K562 (cell line): ENCODE data around the gene C1QC.

ENCODE experiments used
- AFF4 ChIP-seq: sonication (generic); formaldehyde crosslinking; IDR thresholded peaks from 2 replicates; pipeline ENCODE4 v1.8.0; 2023; ENCODE audit warnings: mild to moderate bottlenecking, missing genetic modification reagents
- MCM7 ChIP-seq, 2 experiments: fragments of 450-650 bp; IDR thresholded peaks; 2 replicates each; pipeline ENCODE4 v1.6.1; 2016 to 2018
- MYC ChIP-seq, 2 experiments: fragments of 250-450 bp in 1 of 2; sonication (Bioruptor Pico) in 1 of 2; IDR thresholded peaks; 2 replicates each; pipeline versions ENCODE4 v1.5.1 to v1.6.1; 2012 to 2021; ENCODE audit warnings: low read depth in 2 of 2, borderline replicate concordance in 1 of 2, improper control_type of control experiment in 1 of 2, low read length in 1 of 2, mild to moderate bottlenecking in 1 of 2, moderate library complexity in 1 of 2
- NR1H2 ChIP-seq: sonication (generic); formaldehyde crosslinking; IDR thresholded peaks from 2 replicates; pipeline ENCODE4 v1.4.0; 2020; ENCODE audit warnings: mild to moderate bottlenecking, missing genetic modification reagents
- NR2C2 ChIP-seq, 2 experiments: fragments of 200-800 bp in 1 of 2; sonication (Bioruptor generic) in 1 of 2; sonication (generic) in 1 of 2; formaldehyde crosslinking in 1 of 2; IDR thresholded peaks; 2 replicates each; pipeline versions ENCODE4 v1.6.1 to v1.8.0; 2016 to 2022; ENCODE audit warnings: mild to moderate bottlenecking in 1 of 2, missing compliant biosample characterization in 1 of 2, missing genetic modification characterization in 1 of 2, missing genetic modification reagents in 1 of 2
- POLR2A ChIP-seq: fragments of 450-650 bp; conservative IDR thresholded peaks from 2 replicates; pipeline ENCODE4 v1.6.1; 2016
- TAF1 ChIP-seq: IDR thresholded peaks from 2 replicates; pipeline ENCODE4 v1.6.1; 2011; ENCODE audit warnings: mild to moderate bottlenecking, low read length, moderate library complexity; ENCODE audit not compliant: insufficient read depth, control insufficient read depth, severe bottlenecking; ENCODE audit errors: extremely low read depth
- USF2 ChIP-seq: sonication (generic); formaldehyde crosslinking; IDR thresholded peaks from 2 replicates; pipeline ENCODE4 v1.5.0; 2020; ENCODE audit warnings: missing genetic modification reagents
- ZNF140 ChIP-seq: fragments of 250-450 bp; sonication (Bioruptor Pico); IDR thresholded peaks from 2 replicates; pipeline ENCODE4 v1.8.0; 2021; ENCODE audit warnings: moderate library complexity, mild to moderate bottlenecking, inconsistent platforms
- ZNF239 ChIP-seq: fragments of 250-450 bp; sonication (Bioruptor Pico); IDR thresholded peaks from 2 replicates; pipeline ENCODE4 v1.4.0; 2020; ENCODE audit warnings: mild to moderate bottlenecking
- ZNF592 ChIP-seq: fragments of 450-650 bp; IDR thresholded peaks from 2 replicates; pipeline ENCODE4 v1.6.1; 2017; ENCODE audit warnings: antibody characterized with exemption, mild to moderate bottlenecking

GRCh38 chr1:22665752-22666151 is 22.3 kb downstream of the C1QC start:
- TF ChIP-seq ZNF592 (no peak), POLR2A (no peak), NR2C2 (CRISPR knock-in tag; IDR thresholded peaks at IDR 0.05) (no peak), NR2C2 (tag; IDR thresholded peaks at IDR 0.05) (no peak), ZNF140 (CRISPR knock-in tag) (no peak), ZNF239 (CRISPR knock-in tag) (no peak), TAF1 (no peak), MYC (IDR thresholded peaks at IDR 0.05; ENCODE audit: low read depth, low read length) (no peak), MYC (CRISPR knock-in tag; IDR thresholded peaks at IDR 0.05; ENCODE audit: borderline replicate concordance, low read depth) (no peak), NR1H2 (CRISPR knock-in tag) (no peak), AFF4 (CRISPR knock-in tag) (no peak), MCM7 (IDR thresholded peaks at IDR 0.05) (no peak), USF2 (no peak)
